Ovary (tissue), 3 donors: ENCODE results near the gene USF2.

Experiments used
- CTCF ChIP-seq, 3 donors: fragments of 450-650 bp in 2 of 3; fragments of 200-600 bp in 1 of 3; IDR thresholded peaks; one replicate each; pipeline versions ENCODE4 v1.5.1 to v1.8.0; 2016 to 2022; ENCODE audit warnings: antibody characterized with exemption in 3 of 3, mild to moderate bottlenecking in 1 of 3
- EP300 ChIP-seq: sonication (generic); formaldehyde crosslinking; IDR thresholded peaks from one replicate; pipeline ENCODE4 v1.6.1; 2017; ENCODE audit warnings: antibody characterized with exemption
- POLR2A ChIP-seq: fragments of 450-650 bp; IDR thresholded peaks from one replicate; pipeline ENCODE4 v1.6.1; 2017; ENCODE audit warnings: antibody characterized with exemption, mild to moderate bottlenecking, moderate library complexity
- donor health status: DM: no; HTN: no; CAD: no.

DNA sequence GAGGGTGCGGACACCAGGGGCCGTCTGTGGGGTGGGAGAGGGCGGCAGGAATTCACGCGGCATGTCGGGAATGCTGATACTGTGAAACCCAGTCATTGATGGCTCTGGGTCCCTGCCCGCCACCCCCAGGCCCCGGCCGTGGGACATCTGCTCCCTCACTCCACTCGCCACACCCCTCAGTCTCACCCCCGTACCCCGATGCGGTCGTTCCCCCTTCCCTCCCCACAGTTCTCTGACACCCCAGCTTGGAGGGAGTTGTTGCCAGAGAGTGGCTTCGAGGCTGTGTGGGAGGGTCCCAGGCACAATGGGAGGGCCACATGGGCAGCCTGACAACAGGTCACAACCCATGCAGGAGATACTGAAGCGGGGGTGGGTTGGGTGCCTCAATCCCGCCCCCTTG lies 25.0 kb downstream of the USF2 start:
- TF ChIP-seq CTCF (IDR thresholded peaks at IDR 0.05), result no peak
- no peak for TF ChIP-seq EP300
- TF ChIP-seq POLR2A, result no peak
